GM12865 (cell line): Measurements from ENCODE around the gene NDC80.

Experiments used
- DNase-seq: peaks from one replicate; pipeline ENCODE4 v3.0.0; 2010; ENCODE audit warnings: low read depth
- H3K4me3 ChIP-seq: 2 replicates; pipeline ENCODE4 v1.5.1; 2011; ENCODE audit warnings: mild to moderate bottlenecking, low read depth, low read length, control low read depth
- CTCF ChIP-seq: IDR thresholded peaks from 2 replicates; pipeline ENCODE4 v1.5.1; 2011; ENCODE audit warnings: low read length, control low read depth, low read depth, inconsistent platforms; ENCODE audit not compliant: insufficient read depth; ENCODE audit errors: missing control alignments

NDC80 gene

GRCh38 chr18:2662990-2663389 lies 91.6 kb downstream of the NDC80 start:
- H3K4me3 ChIP-seq: no peak overlapping the region
- no peak for DNase-seq
- TF ChIP-seq CTCF: no peak
